DOHH2 (cell line): ENCODE data around the gene OSBPL1A.

Source experiments
- H3F3A ChIP-seq: fragments of 200-600 bp; sonication (generic), shearing (Covaris generic); 2 replicates; pipeline ENCODE4 v1.6.0; 2016; ENCODE audit warnings: antibody characterized with exemption, mild to moderate bottlenecking; ENCODE audit not compliant: control insufficient read depth, insufficient read depth
- H3K27ac ChIP-seq: fragments of 200-600 bp; sonication (generic); 2 replicates; pipeline ENCODE4 v1.5.1; 2014; ENCODE audit warnings: low read depth, mild to moderate bottlenecking, low read length, moderate library complexity
- H3K27me3 ChIP-seq: fragments of 200-600 bp; sonication (generic); 2 replicates; pipeline ENCODE4 v1.6.1; 2014; ENCODE audit warnings: mild to moderate bottlenecking, low read length, mixed read lengths; ENCODE audit not compliant: control insufficient read depth
- H3K36me3 ChIP-seq: fragments of 200-600 bp; sonication (generic); 2 replicates; pipeline ENCODE4 v1.6.1; 2014; ENCODE audit warnings: mild to moderate bottlenecking, low read length, moderate library complexity, mixed read lengths; ENCODE audit not compliant: control insufficient read depth
- H3K4me1 ChIP-seq: fragments of 200-600 bp; sonication (generic); 2 replicates; pipeline ENCODE4 v1.6.1; 2014; ENCODE audit warnings: mild to moderate bottlenecking, low read length, mixed read lengths; ENCODE audit not compliant: control insufficient read depth
- H3K4me2 ChIP-seq: fragments of 200-600 bp; sonication (generic); 2 replicates; pipeline ENCODE4 v1.6.0; 2014; ENCODE audit warnings: mild to moderate bottlenecking, low read length, moderate library complexity
- H3K4me3 ChIP-seq: fragments of 200-600 bp; sonication (generic); 2 replicates; pipeline ENCODE4 v1.5.1; 2014; ENCODE audit warnings: mild to moderate bottlenecking, low read length, mixed read lengths
- H3K79me2 ChIP-seq: fragments of 200-600 bp; sonication (generic); 2 replicates; pipeline ENCODE4 v1.6.1; 2014; ENCODE audit warnings: mild to moderate bottlenecking, low read length, mixed read lengths; ENCODE audit not compliant: control insufficient read depth
- H3K9me2 ChIP-seq: fragments of 200-600 bp; sonication (generic); replicated peaks from 2 replicates; pipeline ENCODE4 v1.6.1; 2014; ENCODE audit warnings: mild to moderate bottlenecking, low read length, mixed read lengths; ENCODE audit not compliant: control insufficient read depth
- H3K9me3 ChIP-seq: fragments of 200-600 bp; sonication (generic); 2 replicates; pipeline ENCODE4 v1.6.1; 2014; ENCODE audit warnings: antibody characterized with exemption, low read length, mixed read lengths; ENCODE audit not compliant: control insufficient read depth, insufficient read depth
- H4K20me1 ChIP-seq: fragments of 200-600 bp; sonication (generic); 2 replicates; pipeline ENCODE4 v1.6.0; 2014; ENCODE audit warnings: low read depth, mild to moderate bottlenecking, antibody characterized with exemption, low read length, moderate library complexity; ENCODE audit not compliant: control insufficient read depth, insufficient read depth
- CTCF ChIP-seq: fragments of 200-600 bp; sonication (generic); IDR thresholded peaks from one replicate; pipeline ENCODE4 v1.5.1; 2014; ENCODE audit warnings: antibody characterized with exemption, mild to moderate bottlenecking, low read depth, low read length; ENCODE audit not compliant: poor library complexity, severe bottlenecking
- EZH2phosphoT487 ChIP-seq: fragments of 200-600 bp; sonication (generic); IDR thresholded peaks from 2 replicates; pipeline ENCODE4 v1.6.1; 2017; ENCODE audit warnings: borderline replicate concordance, mild to moderate bottlenecking, antibody characterized with exemption, low read length, moderate library complexity, mixed read lengths

OSBPL1A gene

GRCh38 chr18:24120676-24121075 is 276.9 kb downstream of the OSBPL1A start:
- Histone ChIP-seq H3K4me1 (0 out of 2 replicates have a peak, but pooled peaks cover 1% of the 10 kb centered on the region), H3F3A (no peaks in the 10 kb centered on the region), H4K20me1 (no peaks in the 10 kb centered on the region), H3K4me3 (no peak overlapping the region), H3K36me3 (peaks cover 47% of the 10 kb centered on the region), H3K9me3 (no peaks in the 10 kb centered on the region), H3K4me2 (no peak overlapping the region), H3K27me3 (no peaks in the 10 kb centered on the region), H3K79me2 (no peaks in the 10 kb centered on the region), H3K9me2 (no peaks in the 10 kb centered on the region), H3K27ac (no peak overlapping the region)
- TF ChIP-seq CTCF (no peak), EZH2phosphoT487 (no peak)

DNA sequence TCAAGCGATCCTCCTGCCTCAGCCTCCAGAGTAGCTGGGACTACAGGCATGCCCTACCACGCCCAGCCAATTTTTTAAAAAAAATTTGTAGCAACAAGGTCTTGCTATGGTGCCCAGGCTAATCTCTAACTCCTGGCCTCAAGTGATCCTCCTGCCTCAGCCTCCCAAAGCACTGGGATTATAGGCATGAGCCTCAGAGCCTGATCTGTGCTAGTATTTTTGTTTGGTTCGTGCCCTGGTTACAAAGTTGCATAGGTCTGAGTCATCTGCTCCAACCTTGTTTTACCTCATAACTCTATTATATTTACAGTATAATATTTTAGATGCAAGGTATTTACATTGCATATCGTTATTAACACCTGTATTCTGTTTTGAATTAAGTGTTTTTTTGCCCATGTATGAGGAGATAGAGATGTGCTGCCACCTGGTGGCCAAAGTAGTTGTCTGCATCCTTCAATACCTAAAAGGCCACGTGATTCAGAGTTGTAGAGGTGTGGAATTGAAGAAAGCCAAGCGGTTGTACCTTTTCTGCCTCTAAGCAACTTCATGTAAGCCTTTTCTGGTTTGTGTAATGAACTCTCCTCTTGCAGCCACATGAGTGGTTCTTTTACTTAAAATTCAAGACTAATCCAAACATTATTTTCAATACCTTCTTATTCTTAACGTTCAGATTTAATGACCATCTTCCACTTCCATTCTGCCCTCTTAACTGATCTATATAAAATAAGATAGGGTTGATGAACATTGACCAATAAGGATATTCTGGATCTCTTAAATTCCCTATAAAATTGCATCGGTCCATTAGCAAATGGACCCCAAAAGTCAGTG is 278.7 kb downstream of the OSBPL1A start:
- Histone ChIP-seq H3K27me3 (no peaks in the 10 kb centered on the region), H3K4me1 (peaks cover 4% of the 10 kb centered on the region; the same call in 1 of the 2 replicates), H3K4me2 (no peak overlapping the region), H3K27ac (no peak overlapping the region), H3K9me2 (no peaks in the 10 kb centered on the region), H3F3A (no peaks in the 10 kb centered on the region), H3K79me2 (no peaks in the 10 kb centered on the region), H3K4me3 (no peak overlapping the region), H3K9me3 (no peaks in the 10 kb centered on the region), H3K36me3 (peaks cover 50% of the 10 kb centered on the region), H4K20me1 (no peaks in the 10 kb centered on the region)
- TF ChIP-seq CTCF (peak; percentile 75), EZH2phosphoT487 (no peak)

- TF ChIP-seq EZH2phosphoT487 (no peak), CTCF (no peak)
- Histone ChIP-seq H3K27ac (no peak overlapping the region), H4K20me1 (no peaks in the 10 kb centered on the region; the same call in 1 of the 2 replicates), H3K4me1 (peaks cover 4% of the 10 kb centered on the region; the same call in 1 of the 2 replicates), H3K36me3 (peaks cover 44% of the 10 kb centered on the region), H3K27me3 (no peaks in the 10 kb centered on the region), H3K9me2 (no peaks in the 10 kb centered on the region), H3F3A (no peaks in the 10 kb centered on the region), H3K79me2 (no peaks in the 10 kb centered on the region), H3K4me2 (no peak overlapping the region), H3K9me3 (no peaks in the 10 kb centered on the region), H3K4me3 (no peak overlapping the region)
These were observed 282.0 kb downstream of the OSBPL1A start for GRCh38 chr18:24115628-24116027.
